DOHH2 (cell line): ENCODE measurements around the gene IFI16.
"Not testable (repeated sequence)": the region's sequence is repeated elsewhere in the genome, so short reads cannot be mapped to it uniquely, and the experiment has no call there.

ENCODE experiments used
- EZH2phosphoT487 ChIP-seq: fragments of 200-600 bp; sonication (generic); IDR thresholded peaks from 2 replicates; pipeline ENCODE4 v1.6.1; 2017; ENCODE audit warnings: borderline replicate concordance, mild to moderate bottlenecking, antibody characterized with exemption, low read length, moderate library complexity, mixed read lengths
- TF ChIP-seq, protein P1 (sequence below): fragments of 200-600 bp; sonication (generic); IDR thresholded peaks from one replicate; pipeline ENCODE4 v1.5.1; 2014; ENCODE audit warnings: antibody characterized with exemption, mild to moderate bottlenecking, low read depth, low read length; ENCODE audit not compliant: poor library complexity, severe bottlenecking

DNA sequence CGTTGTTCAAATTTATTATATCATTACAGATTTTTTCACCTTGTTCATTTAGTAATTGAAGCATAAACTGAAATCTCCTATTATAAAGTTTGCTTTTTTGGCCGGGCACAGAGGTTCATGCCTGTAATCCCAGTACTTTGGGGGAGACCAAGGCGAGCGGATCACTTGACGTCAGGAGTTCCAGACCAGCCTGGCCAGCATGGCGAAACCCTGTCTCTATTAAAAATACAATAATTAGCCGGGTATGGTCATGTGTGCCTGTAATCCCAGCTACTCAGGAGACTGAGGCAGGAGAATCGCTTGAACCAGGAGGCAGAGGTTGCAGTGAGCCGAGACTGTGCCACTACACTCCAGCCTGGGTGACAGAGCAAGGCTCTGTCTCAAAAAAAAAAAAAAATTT is 1.3 kb downstream of the IFI16 start:
- TF ChIP-seq, protein P1, sequence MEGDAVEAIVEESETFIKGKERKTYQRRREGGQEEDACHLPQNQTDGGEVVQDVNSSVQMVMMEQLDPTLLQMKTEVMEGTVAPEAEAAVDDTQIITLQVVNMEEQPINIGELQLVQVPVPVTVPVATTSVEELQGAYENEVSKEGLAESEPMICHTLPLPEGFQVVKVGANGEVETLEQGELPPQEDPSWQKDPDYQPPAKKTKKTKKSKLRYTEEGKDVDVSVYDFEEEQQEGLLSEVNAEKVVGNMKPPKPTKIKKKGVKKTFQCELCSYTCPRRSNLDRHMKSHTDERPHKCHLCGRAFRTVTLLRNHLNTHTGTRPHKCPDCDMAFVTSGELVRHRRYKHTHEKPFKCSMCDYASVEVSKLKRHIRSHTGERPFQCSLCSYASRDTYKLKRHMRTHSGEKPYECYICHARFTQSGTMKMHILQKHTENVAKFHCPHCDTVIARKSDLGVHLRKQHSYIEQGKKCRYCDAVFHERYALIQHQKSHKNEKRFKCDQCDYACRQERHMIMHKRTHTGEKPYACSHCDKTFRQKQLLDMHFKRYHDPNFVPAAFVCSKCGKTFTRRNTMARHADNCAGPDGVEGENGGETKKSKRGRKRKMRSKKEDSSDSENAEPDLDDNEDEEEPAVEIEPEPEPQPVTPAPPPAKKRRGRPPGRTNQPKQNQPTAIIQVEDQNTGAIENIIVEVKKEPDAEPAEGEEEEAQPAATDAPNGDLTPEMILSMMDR: not testable (repeated sequence)
- not testable (repeated sequence) for TF ChIP-seq EZH2phosphoT487
